Esophagus muscularis mucosa (tissue), 4 donors: ENCODE results near the gene ARV1.

Source experiments
- EP300 ChIP-seq: sonication (generic); formaldehyde crosslinking; IDR thresholded peaks from one replicate; pipeline ENCODE4 v1.6.1; 2017; ENCODE audit warnings: antibody characterized with exemption
- POLR2AphosphoS5 ChIP-seq, 2 donors: sonication (generic); formaldehyde crosslinking; IDR thresholded peaks; one replicate each; pipeline ENCODE4 v1.6.1; 2017; ENCODE audit warnings: antibody characterized with exemption in 2 of 2
- TF ChIP-seq, protein P1 (sequence below), 3 experiments: fragments of 200-600 bp in 2 of 3; fragments of 450-650 bp in 1 of 3; sonication (generic) in 2 of 3; IDR thresholded peaks; one replicate each; pipeline ENCODE4 v1.5.1; 2017 to 2019; ENCODE audit warnings: antibody characterized with exemption in 3 of 3, mild to moderate bottlenecking in 2 of 3, moderate library complexity in 1 of 3

- no peak for TF ChIP-seq EP300
- no peak for TF ChIP-seq POLR2AphosphoS5 (IDR thresholded peaks at IDR 0.05)
- TF ChIP-seq, protein P1, sequence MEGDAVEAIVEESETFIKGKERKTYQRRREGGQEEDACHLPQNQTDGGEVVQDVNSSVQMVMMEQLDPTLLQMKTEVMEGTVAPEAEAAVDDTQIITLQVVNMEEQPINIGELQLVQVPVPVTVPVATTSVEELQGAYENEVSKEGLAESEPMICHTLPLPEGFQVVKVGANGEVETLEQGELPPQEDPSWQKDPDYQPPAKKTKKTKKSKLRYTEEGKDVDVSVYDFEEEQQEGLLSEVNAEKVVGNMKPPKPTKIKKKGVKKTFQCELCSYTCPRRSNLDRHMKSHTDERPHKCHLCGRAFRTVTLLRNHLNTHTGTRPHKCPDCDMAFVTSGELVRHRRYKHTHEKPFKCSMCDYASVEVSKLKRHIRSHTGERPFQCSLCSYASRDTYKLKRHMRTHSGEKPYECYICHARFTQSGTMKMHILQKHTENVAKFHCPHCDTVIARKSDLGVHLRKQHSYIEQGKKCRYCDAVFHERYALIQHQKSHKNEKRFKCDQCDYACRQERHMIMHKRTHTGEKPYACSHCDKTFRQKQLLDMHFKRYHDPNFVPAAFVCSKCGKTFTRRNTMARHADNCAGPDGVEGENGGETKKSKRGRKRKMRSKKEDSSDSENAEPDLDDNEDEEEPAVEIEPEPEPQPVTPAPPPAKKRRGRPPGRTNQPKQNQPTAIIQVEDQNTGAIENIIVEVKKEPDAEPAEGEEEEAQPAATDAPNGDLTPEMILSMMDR (IDR thresholded peaks at IDR 0.05): no peak
Measured at GRCh38 chr1:230939806-230940489, 38.9 kb upstream of the ARV1 start.
